Urothelium cell line (cell line): ENCODE data around the gene CDYL.
"Not testable (repeated sequence)": the region's sequence is repeated elsewhere in the genome, so short reads cannot be mapped to it uniquely, and the experiment has no call there.

Experiments
- DNase-seq: peaks from one replicate; pipeline ENCODE4 v3.0.0; 2011; ENCODE audit warnings: low spot score, mixed read lengths
- FAIRE-seq: peaks from 2 replicates; lab custom pipeline; 2011; peaks lifted over from hg19 to GRCh38; lab: Jason Lieb, UNC

Gene CDYL

DNA sequence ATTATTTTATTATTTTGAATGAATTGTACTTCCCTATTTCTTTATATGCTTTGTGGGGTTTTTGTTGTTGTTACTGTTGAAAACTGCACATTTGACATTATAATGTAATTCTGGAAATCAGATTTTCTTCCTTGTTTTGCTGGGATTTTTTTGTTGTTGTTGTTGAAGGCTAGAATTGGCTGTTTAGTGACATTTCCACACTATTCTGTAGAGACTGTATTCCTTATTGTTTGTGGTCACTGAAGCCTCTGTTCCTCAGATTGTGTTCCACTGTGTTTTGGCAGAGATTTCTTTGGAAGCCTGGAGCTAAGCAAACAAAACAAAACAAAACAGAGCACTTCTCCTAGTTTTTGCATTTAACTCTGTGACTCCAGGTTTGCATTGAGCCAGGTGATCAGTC, 52.9 kb downstream of the CDYL start:
- DNase-seq = no peak
- FAIRE-seq = no peak

DNA sequence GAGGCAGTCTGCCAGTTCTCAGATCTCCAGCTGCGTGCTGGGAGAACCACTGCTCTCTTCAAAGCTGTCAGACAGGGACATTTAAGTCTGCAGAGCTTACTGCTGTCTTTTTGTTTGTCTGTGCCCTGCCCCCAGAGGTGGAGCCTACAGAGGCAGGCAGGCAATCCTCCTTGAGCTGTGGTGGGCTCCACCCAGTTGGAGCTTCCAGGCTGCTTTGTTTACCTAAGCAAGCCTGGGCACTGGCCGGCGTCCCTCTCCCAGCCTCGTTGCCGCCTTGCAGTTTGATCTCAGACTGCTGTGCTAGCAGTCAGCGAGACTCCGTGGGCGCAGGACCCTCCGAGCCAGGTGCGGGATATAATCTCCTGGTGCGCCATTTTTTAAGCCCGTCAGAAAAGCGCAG, 59.3 kb downstream of the CDYL start:
- not testable (repeated sequence) for DNase-seq, FAIRE-seq

DNA sequence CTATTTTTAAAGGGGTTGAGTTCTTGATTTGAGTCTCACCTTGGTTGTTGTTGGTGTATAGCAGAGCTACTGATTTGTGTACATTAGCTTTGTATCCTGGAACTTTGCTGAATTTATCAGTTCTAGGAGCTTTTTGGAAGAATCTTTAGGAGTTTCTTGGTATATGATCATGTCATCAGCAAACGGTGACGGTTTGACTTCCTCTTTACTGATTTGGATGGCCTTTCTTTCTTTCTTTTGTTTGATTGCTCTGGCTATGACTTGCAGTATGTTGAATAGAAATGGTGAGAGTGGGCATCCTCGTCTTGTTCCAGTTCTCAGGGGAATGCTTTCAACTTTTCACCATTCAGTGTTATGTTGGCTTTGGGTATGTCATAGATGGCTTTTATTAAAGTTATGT, 64.0 kb downstream of the CDYL start:
- DNase-seq (no peak), FAIRE-seq (no peak)

DNA sequence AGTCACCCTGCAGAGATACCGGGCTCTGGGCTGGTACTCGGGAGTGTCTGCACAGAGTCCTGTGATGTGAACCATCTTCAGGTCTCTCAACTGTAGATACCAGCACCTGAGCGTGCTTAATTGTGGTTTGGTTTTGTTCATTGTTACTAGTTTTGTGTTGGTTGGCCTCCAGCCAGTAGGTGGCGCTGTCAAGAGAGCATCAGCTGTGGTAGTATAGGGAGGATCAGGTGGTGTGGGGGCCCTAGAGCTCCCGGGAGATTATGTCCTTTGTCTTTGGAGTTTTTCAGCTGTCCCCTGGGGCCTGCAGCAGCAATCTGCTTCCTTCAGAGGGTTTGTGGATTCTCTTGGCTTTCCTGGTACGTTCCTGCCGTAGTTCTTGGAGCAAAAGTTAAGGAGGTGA, 67.9 kb downstream of the CDYL start:
- FAIRE-seq = no peak
- DNase-seq = no peak

DNA sequence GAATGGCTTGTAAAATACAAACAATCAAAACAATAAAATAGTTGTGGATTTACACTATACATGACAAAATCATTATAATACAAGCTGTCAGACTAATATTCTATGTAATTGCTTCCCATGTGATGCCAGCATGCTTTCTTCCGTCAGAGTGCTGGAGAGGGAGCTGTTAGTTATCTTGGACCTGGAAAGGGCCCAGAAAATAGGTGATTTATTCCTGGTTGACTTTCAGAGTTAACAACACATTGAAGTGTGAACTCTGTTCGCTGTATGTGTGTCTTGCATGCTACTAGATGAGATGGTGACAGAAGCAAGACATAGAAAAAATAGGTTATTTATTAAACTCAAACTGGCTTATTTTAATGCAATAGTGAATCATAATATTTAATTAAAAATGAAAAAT, 70.2 kb downstream of the CDYL start:
- FAIRE-seq (no peak), DNase-seq (no peak)

DNA sequence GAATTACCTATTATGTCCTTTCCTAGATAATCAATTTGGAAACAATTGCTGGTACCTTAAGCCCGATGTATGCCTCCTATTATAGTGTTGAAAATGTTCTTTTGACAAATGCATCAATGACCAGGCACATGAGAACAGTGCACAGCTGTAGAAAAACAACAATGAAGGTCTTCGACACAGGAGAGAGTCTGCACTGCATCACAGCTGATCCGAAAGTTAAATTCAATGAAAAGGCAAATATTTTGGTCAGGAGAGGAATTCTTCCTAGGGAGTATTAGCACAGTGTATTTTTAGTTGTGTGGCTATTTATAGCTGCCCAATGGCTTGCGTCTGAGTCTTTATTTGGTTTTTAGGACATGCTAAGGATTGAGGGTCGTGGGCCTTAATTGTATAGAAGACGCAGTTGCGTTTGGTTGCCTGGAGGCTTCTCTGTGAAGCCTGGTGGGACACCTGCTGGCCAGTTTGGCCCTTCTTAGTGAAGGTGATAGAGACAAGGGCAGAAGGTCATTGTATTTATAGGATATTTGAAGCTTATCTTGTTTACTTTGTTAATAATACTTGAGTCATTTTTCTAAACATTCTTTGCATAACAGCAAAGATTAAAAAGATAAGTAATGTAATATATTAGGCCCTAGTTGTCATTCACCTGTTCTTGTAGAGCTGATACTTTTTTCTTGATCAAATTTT, 72.3 kb downstream of the CDYL start:
- DNase-seq = no peak
- no peak for FAIRE-seq

DNA sequence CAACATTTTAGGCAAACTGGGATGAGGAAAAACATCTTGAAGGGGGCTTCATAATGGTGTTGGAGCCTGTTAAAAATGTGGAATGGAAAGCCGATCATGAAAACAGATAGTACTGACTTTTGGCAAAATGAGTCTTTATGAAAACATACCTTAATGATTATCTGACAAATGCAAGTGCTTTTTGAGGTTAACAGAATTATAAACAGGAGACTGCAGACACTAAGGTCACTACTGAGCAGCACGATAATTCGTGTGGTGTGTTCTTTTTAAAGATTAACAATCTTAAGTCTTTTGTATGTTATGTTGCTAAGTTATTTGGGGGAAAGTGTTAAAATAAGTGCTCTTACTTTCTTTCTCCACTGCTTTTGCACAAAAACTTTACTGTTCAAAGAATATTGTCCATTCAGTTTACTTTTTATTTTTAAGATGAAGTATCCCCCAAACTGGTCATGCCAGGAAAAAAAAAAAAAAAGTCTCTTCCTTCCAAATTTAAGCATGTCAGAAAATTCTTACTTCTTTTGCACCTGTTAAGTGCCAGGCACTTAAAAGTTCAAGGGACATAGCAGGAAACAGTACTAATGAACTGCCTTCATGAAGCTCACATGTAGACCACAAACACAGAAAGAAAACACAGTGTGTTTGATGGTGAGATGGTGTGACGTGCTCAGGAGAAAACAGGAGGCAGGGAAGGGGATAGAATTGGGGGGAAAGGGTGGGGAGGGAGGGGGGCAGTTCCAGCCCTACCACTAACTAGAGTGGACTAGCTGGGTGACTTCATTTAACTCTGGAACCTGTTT, 73.2 kb downstream of the CDYL start:
- FAIRE-seq (no peak), DNase-seq (no peak)

DNA sequence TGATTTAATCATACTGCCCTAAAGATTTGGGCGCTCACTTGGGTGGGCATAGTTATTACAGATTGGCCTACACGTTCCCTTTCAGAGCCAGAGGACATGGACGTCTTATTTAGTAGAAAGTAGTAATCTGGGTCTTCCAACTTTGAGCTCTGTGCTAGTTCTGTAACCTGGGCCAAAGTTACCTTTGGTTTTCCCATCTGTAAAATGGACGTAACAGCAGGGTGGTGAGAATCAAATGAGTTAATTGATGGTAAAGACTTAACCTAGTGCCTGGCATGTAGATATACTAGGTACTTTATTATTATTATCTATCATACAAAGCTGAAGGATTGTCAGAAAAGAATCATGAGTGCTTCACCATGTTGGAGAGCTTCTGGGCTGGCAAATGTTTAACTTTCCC, 74.8 kb downstream of the CDYL start:
- FAIRE-seq = no peak

DNA sequence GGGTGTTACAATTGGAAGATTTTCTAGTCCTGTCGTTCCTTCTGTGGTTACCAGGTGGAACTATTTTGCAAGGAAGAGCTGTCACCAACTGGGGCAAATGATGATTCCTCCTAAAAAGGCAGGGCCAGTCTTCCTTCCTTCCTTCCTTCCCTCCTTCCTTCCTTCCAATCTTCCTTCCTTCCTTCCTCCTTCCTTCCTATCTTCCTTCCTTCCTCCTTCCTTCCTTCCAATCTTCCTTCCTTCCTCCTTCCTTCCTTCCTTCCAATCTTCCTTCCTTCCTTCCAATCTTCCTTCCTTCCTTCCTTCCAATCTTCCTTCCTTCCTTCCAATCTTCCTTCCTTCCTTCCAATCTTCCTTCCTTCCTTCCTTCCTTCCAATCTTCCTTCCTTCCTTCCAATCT, 76.0 kb downstream of the CDYL start:
- not testable (repeated sequence) for FAIRE-seq, DNase-seq

More for the DNA sequence above, 74.8 kb downstream of the CDYL start:
- DNase-seq = no peak

DNA sequence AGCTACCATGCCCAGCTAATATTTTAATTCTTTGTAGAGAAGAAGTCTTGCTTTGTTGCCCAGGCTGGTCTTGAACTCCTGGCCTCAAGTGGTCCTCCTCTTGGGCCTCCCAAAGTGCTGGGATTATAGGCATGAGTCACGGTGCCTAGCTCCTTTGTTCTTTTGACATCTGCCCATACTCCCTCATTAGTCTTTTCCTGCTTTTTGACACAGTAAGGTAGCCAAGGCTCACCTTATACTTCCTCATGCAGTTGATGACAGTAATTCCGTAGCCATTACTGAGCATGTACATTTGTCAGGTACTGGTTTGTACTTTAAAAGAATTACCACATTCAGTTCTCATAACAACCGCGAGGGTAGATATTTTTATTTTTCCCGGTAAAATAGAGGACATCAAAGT, 76.7 kb downstream of the CDYL start:
- FAIRE-seq (no peak), DNase-seq (no peak)

DNA sequence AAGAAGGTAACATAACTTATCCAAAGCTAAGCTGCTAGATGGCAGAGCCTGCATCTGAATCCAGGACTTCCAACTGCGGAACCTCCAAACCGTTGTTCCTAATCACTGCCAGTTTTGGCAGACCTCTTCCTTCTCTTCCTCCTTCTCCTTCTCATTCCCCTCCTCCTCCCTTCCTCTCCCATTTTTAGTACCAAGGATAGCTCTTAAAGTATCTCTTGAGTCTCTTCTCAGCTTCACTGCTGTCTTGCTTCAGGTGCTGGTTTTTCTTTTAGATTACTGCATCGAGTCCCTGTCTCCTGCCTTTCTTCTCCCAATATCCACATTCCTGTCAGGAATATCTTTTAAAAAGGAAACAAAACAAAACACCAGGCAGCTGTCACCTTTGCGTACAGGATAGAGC, 77.1 kb downstream of the CDYL start:
- FAIRE-seq (no peak), DNase-seq (no peak)

DNA sequence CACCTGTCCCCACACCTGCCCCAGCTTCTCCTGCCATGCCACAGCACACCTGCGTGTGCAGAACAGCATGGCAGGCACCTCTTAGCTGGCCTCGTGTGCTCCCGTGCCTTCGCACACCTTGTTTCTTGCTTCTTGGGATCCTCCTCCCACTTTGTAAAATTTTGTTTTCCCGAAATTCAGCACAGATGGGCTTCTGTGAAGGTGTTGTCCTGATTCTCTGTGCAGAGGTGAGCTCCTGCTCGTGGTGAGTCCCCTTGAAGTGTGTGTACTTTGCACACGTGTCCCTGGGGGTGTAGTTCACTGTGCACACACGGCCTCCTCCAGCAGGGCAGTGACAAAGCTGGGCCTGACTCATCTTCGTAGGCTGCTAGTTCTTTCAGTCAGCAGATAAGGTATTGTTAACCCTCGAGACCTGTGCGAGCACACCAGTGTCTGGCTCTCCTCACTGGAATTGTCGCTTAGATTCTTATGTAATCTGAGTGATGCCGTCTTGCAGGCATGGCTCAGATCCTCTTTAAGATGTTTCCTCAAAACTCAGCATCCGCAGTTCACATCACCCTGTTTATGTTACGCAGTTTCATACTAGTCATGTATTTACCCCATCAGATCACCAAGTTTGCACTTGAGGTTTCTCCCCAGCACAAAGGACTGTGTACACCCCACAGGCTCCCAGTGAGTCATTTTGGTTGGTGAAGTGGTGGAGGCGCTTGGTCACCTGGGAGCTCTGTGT, 77.7 kb downstream of the CDYL start:
- DNase-seq (no peak), FAIRE-seq (no peak)

DNA sequence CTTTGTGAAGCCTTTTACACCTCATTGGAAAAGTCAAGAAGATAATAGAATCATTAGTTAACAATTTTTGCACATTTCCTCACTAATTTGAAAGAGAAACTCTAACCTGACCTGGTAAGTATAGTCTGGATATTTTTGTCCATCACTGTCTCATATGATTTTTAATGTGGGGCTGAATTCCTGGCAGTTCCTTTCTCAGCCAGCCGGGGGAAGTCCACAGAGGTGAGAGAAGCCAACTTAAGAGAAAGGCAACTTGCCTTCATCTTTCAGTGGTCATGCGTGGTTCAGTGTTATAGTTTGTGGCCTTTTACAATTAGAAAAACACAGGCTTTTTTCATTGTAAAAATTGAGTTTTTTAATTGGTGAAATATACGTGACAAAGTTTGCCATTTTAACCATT, 80.6 kb downstream of the CDYL start:
- FAIRE-seq (no peak), DNase-seq (no peak)

DNA sequence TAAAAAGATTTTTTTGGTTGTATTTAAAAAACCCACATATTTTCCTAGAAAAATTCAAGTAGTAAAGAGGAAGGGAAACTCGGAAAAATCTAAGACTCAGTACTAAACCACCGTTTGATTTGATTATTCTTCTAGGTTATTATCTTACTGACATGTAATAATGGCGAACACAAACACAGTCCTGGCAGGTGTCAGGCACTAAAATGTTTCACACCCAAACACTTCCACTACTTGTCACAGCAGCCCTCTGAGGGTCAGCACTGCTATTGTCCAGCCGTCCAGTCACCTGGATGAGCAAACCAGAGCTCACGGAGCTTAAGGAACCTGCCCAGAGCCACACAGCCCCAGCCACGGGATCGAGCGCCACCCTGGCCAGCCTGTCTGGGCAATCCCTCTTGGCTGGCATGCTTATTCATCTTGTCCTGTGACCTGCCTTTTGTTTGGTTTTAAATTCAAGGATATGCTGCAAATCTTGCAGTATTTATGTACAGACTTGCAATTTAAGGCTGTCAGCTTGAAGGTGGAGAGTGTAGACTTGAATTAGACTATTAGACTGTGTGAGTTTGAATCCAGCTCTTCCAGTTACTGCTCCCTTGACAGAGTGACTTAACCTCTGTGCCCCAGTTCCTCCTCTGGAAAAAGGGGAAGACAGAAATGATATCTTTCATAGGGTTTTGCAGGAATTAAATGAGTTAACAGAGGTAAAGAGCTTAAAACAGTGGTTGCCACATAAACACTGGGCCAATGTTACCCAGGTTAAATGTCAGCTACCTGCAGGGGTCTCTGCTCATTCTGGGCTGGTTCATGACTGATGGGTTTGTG, 82.2 kb downstream of the CDYL start:
- FAIRE-seq = no peak
- no peak for DNase-seq

DNA sequence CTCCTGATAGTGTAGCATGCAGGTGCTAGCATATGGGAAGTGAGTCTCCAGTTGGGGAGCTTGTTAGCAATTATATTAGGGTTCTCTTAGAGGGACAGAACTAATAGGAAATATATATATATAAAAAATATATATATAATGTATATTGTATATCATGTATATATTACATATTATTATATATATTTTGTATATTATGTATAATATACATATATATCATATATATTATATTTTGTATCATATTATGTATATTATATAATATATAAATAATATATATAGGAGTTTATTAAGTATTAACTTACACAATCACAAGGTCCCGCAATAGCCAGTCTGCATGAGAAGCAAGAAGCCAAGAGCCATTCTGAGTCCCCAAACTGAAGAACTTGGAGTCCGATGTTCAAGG, 84.2 kb downstream of the CDYL start:
- DNase-seq (no peak), FAIRE-seq (no peak)

DNA sequence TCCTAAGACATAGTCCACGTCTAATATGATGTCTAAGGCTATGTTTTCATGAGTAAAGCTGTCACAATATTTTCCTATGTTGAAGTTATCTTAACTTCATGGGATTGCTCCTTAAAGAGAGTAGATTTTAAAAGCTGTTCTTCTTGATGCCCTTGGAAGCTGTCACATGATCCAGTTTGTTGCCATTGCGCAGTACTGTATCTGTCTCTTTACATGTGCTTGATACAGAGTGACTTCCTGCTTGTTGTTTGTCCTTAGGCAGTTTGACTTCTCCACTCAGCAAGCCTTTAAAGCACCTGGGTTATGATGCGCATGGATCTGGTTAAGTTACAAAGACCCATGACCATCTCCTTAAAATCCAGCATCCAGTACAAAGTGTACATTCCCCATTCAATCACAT, 85.4 kb downstream of the CDYL start:
- DNase-seq = no peak
- FAIRE-seq = no peak

DNA sequence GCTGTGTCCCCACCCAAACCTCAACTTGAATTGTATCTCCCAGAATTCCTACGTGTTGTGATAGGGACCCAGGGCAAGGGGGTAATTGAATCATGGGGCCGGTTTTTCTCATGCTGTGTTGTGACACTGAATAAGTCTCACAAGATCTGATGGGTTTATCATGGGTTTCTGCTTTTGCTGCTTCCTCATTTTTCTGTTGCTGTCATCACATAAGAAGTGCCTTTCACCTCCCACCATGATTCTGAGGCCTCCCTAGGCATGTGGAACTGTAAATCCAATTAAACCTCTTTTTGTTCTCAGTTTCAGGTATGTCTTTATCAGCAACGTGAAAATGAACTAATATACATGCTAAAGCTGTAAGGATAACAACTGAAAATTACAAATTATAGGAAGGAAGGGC, 88.3 kb downstream of the CDYL start:
- no peak for DNase-seq
- FAIRE-seq = no peak

DNA sequence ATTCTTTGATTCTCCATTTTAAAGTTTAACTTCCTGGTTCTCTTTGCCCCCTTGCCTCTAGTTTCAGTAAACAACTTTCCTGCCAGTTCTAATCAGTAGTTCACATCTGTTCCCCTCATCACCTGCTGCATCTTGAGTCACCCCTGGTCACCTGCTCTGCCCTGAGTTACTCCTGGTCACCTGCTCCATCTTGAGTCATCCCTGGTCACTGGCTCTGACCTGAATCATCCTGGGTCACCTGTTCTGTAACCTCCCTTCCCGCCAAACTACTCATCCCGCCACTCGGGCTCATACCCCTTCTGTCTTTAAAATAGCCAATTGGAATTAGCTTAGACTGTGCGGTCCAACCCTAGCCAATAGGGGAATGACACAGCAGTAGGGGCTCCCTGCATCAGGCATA, 88.8 kb downstream of the CDYL start:
- DNase-seq, FAIRE-seq: not testable (repeated sequence)

DNA sequence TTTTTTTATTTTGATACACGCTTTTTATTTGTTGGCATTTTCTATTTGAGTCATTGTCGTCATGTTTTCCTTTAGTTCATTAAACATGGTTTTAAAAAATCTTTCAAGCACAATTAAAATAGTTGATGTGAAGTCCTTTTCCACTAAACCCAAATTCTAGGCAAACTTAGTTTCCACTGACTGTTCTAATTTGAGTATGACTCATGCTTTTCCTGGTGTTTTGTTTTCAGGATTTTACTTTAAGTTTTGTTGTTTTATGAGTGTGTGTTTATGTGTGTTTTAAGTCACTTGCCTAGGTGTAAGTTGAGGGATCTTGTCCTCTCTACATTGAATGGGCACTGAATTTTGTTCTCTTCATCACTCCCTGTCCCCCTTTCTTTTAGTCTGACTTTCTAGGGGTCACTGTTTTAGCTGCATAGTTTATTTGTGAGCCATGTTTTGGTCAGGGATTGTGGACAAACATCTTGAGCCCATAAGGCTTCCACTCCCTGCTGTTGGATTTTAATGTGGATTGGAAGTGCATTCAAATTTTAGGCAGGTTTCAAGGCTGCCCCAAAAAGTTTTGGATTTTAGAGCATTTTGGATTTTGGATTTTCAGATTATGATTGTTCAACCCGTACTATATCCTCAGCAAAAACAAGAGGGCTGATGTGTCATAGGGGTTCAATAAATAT, 94.8 kb downstream of the CDYL start:
- no peak for FAIRE-seq
- no peak for DNase-seq

DNA sequence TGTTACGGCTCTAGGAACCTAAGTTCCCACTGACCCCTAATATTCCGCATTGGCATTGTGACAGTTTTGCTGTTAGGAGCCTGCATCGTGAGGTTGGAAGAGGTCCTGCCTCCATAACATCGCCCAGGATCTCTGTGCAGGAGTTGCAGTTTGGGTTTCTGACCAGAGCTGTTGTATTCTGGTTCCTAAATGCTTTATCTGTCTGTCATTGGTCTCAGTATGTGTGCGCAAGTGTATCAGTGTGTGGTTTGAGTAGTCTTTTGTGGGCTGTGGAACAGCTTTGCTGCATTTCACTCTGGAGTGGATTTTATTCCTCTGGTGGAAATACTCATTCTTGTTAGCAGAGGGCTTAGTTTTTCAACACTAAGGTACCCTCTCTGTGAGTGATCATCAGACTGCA, 95.6 kb downstream of the CDYL start:
- DNase-seq = no peak
- FAIRE-seq = no peak
